22Rv1 (cell line): ENCODE data around the gene MRFAP1.
"Not testable (repeated sequence)": the region's sequence is repeated elsewhere in the genome, so short reads cannot be mapped to it uniquely, and the experiment has no call there.

Experiments
- H3K27ac ChIP-seq: fragments of 450-650 bp; 2 replicates; pipeline ENCODE4 v1.5.1; 2017
- CTCF ChIP-seq: fragments of 450-650 bp; IDR thresholded peaks from 2 replicates; pipeline ENCODE4 v1.5.1; 2017; ENCODE audit warnings: mild to moderate bottlenecking
- ZFX ChIP-seq: fragments of 450-650 bp; IDR thresholded peaks from 2 replicates; pipeline ENCODE4 v1.6.1; 2017; ENCODE audit warnings: antibody characterized with exemption, borderline replicate concordance

MRFAP1 gene

GRCh38 chr4:6647169-6647568, 6.7 kb downstream of the MRFAP1 start:
- TF ChIP-seq CTCF: no peak
- TF ChIP-seq ZFX: no peak
- H3K27ac ChIP-seq: no peak overlapping the region

GRCh38 chr4:6647582-6648230, 7.2 kb downstream of the MRFAP1 start:
- no peak overlapping the region for H3K27ac ChIP-seq
- TF ChIP-seq ZFX: no peak
- no peak for TF ChIP-seq CTCF

- H3K27ac ChIP-seq: no peak overlapping the region
- TF ChIP-seq CTCF (no peak), ZFX (no peak)
Measured at GRCh38 chr4:6649216-6649615, 8.7 kb downstream of the MRFAP1 start.

GRCh38 chr4:6654211-6654610, 13.7 kb downstream of the MRFAP1 start:
- not testable (repeated sequence) for H3K27ac ChIP-seq

GRCh38 chr4:6655291-6655690, 14.8 kb downstream of the MRFAP1 start:
- not testable (repeated sequence) for H3K27ac ChIP-seq

- no peak for TF ChIP-seq CTCF
- TF ChIP-seq ZFX: no peak
- no peak overlapping the region for H3K27ac ChIP-seq
Measured at GRCh38 chr4:6655924-6656323, 15.4 kb downstream of the MRFAP1 start.

GRCh38 chr4:6657242-6658208, 17.0 kb downstream of the MRFAP1 start:
- no peak overlapping the region for H3K27ac ChIP-seq
- no peak for TF ChIP-seq CTCF
- no peak for TF ChIP-seq ZFX

- H3K27ac ChIP-seq: no peak overlapping the region
- TF ChIP-seq ZFX (no peak), CTCF (no peak)
Measured at GRCh38 chr4:6658209-6658595, 17.7 kb downstream of the MRFAP1 start.
